CD14-positive monocyte (primary cell): Measurements from ENCODE around the gene ENKD1. TPM values are rescaled to one million over a fixed set of nuclear protein-coding genes. Genes with fewer than 3 reads are reported as not detected.

ENCODE experiments used
- DNase-seq, 3 donors: peaks; one replicate each; pipeline ENCODE4 v3.0.0-alpha.2; 2011 to 2022
- H2AFZ ChIP-seq: 2 replicates; pipeline ENCODE4 v1.6.0; 2012; ENCODE audit warnings: mild to moderate bottlenecking, low read depth, low read length, inconsistent platforms; ENCODE audit not compliant: insufficient read depth, poor library complexity, severe bottlenecking
- H3K27ac ChIP-seq, 2 donors: 1 replicate in 1 of 2; 2 replicates in 1 of 2; pipeline ENCODE4 v1.5.1; 2012 to 2013; ENCODE audit warnings: low read length in 2 of 2, control low read depth in 1 of 2, inconsistent platforms in 1 of 2, low read depth in 1 of 2, mild to moderate bottlenecking in 1 of 2
- H3K27me3 ChIP-seq, 2 donors: one replicate each; pipeline versions ENCODE4 v1.6.0 to v1.6.1; 2011 to 2013; ENCODE audit warnings: low read length in 2 of 2; ENCODE audit not compliant: control insufficient read depth in 2 of 2, insufficient read depth in 2 of 2
- H3K36me3 ChIP-seq, 2 donors: replicated peaks in 1 of 2; 1 replicate in 1 of 2; 2 replicates in 1 of 2; pipeline versions ENCODE4 v1.5.1 to v1.6.1; 2012 to 2013; ENCODE audit warnings: low read length in 2 of 2, control low read depth in 1 of 2, inconsistent platforms in 1 of 2, mild to moderate bottlenecking in 1 of 2; ENCODE audit not compliant: insufficient read depth in 2 of 2, control insufficient read depth in 1 of 2
- H3K4me1 ChIP-seq, 2 donors: 1 replicate in 1 of 2; 2 replicates in 1 of 2; pipeline versions ENCODE4 v1.5.1 to v1.6.1; 2012 to 2013; ENCODE audit warnings: low read length in 2 of 2, control low read depth in 1 of 2, inconsistent platforms in 1 of 2, mild to moderate bottlenecking in 1 of 2, moderate library complexity in 1 of 2; ENCODE audit not compliant: insufficient read depth in 2 of 2, control insufficient read depth in 1 of 2
- H3K4me2 ChIP-seq: replicated peaks from 2 replicates; pipeline ENCODE3; 2012; ENCODE audit warnings: low read length, moderate library complexity, mild to moderate bottlenecking; ENCODE audit not compliant: poor library complexity, severe bottlenecking; ENCODE audit errors: extremely low read depth
- H3K4me3 ChIP-seq, 3 experiments: fragments of 200-600 bp in 1 of 3; sonication (generic) in 1 of 3; replicated peaks in 1 of 3; 1 replicate in 2 of 3; 2 replicates in 1 of 3; pipeline ENCODE4 v1.5.1; 2011 to 2013; ENCODE audit warnings: low read length in 3 of 3, mild to moderate bottlenecking in 3 of 3, control low read depth in 2 of 3, low read depth in 2 of 3, inconsistent platforms in 1 of 3, moderate library complexity in 1 of 3
- H3K79me2 ChIP-seq: 2 replicates; pipeline ENCODE4 v1.6.0; 2012; ENCODE audit warnings: mild to moderate bottlenecking, control low read depth, inconsistent platforms, low read length, moderate library complexity; ENCODE audit not compliant: insufficient read depth
- H3K9ac ChIP-seq: 2 replicates; pipeline ENCODE4 v1.6.0; 2017; ENCODE audit warnings: low read length, mild to moderate bottlenecking; ENCODE audit not compliant: insufficient read depth, poor library complexity, severe bottlenecking
- H3K9me3 ChIP-seq, 2 donors: replicated peaks in 1 of 2; 1 replicate in 1 of 2; 2 replicates in 1 of 2; pipeline versions ENCODE4 v1.5.1 to v1.6.1; 2012 to 2013; ENCODE audit warnings: low read length in 2 of 2, control low read depth in 1 of 2; ENCODE audit not compliant: control insufficient read depth in 1 of 2, insufficient read depth in 1 of 2
- H4K20me1 ChIP-seq: 2 replicates; pipeline ENCODE4 v1.6.0; 2012; ENCODE audit warnings: mild to moderate bottlenecking, low read length, control low read depth, moderate library complexity; ENCODE audit not compliant: insufficient read depth
- H3K27ac Mint-ChIP-seq, 7 donors: one replicate each; pipeline ENCODE4 v1.8.0; 2020; ENCODE audit warnings: mild to moderate bottlenecking in 7 of 7, mixed read lengths in 7 of 7, moderate library complexity in 6 of 7, inconsistent platforms in 2 of 7
- H3K27me3 Mint-ChIP-seq, 3 donors: one replicate each; pipeline ENCODE4 v1.8.0; 2021 to 2022; ENCODE audit warnings: low read depth in 3 of 3, mild to moderate bottlenecking in 3 of 3, mixed read lengths in 3 of 3, moderate library complexity in 3 of 3, inconsistent platforms in 1 of 3
- H3K36me3 Mint-ChIP-seq, 2 donors: one replicate each; pipeline ENCODE4 v1.8.0; 2020; ENCODE audit warnings: mixed read lengths in 2 of 2, inconsistent platforms in 1 of 2, mild to moderate bottlenecking in 1 of 2
- H3K4me1 Mint-ChIP-seq: one replicate; pipeline ENCODE4 v1.8.0; 2020; ENCODE audit warnings: mild to moderate bottlenecking, mixed read lengths
- H3K4me3 Mint-ChIP-seq, 2 donors: one replicate each; pipeline ENCODE4 v1.8.0; 2020; ENCODE audit warnings: mild to moderate bottlenecking in 2 of 2, mixed read lengths in 2 of 2, moderate library complexity in 1 of 2
- H3K9me3 Mint-ChIP-seq, 7 donors: one replicate each; pipeline ENCODE4 v1.8.0; 2020 to 2022; ENCODE audit warnings: mixed read lengths in 7 of 7, mild to moderate bottlenecking in 6 of 7, moderate library complexity in 6 of 7, inconsistent platforms in 2 of 7
- CTCF ChIP-seq: fragments of 200-600 bp; IDR thresholded peaks from one replicate; pipeline ENCODE4 v1.8.0; 2022; ENCODE audit warnings: antibody characterized with exemption, mild to moderate bottlenecking
- WGBS: methylation state at CpG from one replicate; pipeline ENCODE4 v1.1.5; 2013; ENCODE audit warnings: missing lambda C conversion rate; ENCODE audit not compliant: insufficient coverage; 5-methylcytosine and 5-hydroxymethylcytosine counted together
- intact Hi-C, 2 donors: fragments of 100-400 bp; cut with micrococcal nuclease; formaldehyde crosslinking; loops; one replicate each; pipeline versions ENCODE4 v1.15.0 to v1.15.1; 2023
- polyA plus RNA-seq, 3 donors: library from polyadenylated mRNA; depleted of rRNA in 1 of 3; unstranded in 2 of 3; stranded (reverse) in 1 of 3; fragments of 300-500 nt in 2 of 3; fragments of >200 nt in 1 of 3; fragmentation: Illumina TruSeq in 2 of 3; gene quantifications; 1 replicate in 2 of 3; 2 replicates in 1 of 3; pipeline ENCODE4 v1.2.3, GENCODE V29; 2012 to 2021

Gene ENKD1
- polyA plus RNA-seq, 3 donors: 0.92 to 6.2 (median 3.2) TPM

GRCh38 chr16:67637625-67638024, 28.9 kb downstream of the ENKD1 start:
- Mint-ChIP-seq H3K9me3 (no peaks in the 10 kb centered on the region), H3K4me1 (no peaks in the 10 kb centered on the region), H3K36me3 (peaks cover 56 to 78% of the 10 kb centered on the region in 2 donors), H3K27ac (no peak overlapping the region), H3K27me3 (peaks cover 0 to 2% (median 2%) of the 10 kb centered on the region in 3 donors), H3K4me3 (no peak overlapping the region)
- Histone ChIP-seq H2AFZ (no peak overlapping the region), H4K20me1 (no peaks in the 10 kb centered on the region), H3K79me2 (no peaks in the 10 kb centered on the region), H3K9me3 (no peaks in the 10 kb centered on the region), H3K27ac (no peak overlapping the region), H3K4me2 (no peak overlapping the region), H3K27me3 (no peaks in the 10 kb centered on the region), H3K9ac (no peak overlapping the region), H3K36me3 (peaks cover 56 to 75% of the 10 kb centered on the region in 2 donors), H3K4me1 (no peaks in the 10 kb centered on the region), H3K4me3 (no peak overlapping the region)
- intact Hi-C loops: no loop called here
- no peak for TF ChIP-seq CTCF
- WGBS: no CpG with 5 or more reads among the region's 12 CpGs
- DNase-seq: no peak

DNA sequence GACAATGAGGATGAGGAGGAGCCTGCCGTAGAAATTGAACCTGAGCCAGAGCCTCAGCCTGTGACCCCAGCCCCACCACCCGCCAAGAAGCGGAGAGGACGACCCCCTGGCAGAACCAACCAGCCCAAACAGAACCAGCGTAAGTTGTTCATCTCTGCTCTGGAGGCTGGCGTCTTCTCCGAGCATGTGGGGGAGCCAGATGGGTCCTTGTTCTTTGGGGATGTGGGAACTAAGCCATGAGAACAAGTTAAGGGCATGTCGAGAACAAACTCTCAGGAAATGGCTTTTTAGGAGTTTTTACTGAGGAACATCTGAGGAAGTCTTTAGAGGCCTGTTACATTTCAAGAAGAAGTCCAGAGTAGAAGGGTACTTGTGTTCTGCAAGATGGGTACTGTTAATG, 29.8 kb downstream of the ENKD1 start:
- H3K36me3 Mint-ChIP-seq: peaks cover 65 to 87% of the 10 kb centered on the region in 2 donors
- no peak overlapping the region for H3K4me3 Mint-ChIP-seq
- H3K4me1 Mint-ChIP-seq: no peaks in the 10 kb centered on the region
- peaks cover 0 to 2% (median 0%) of the 10 kb centered on the region in 3 donors for H3K27me3 Mint-ChIP-seq
- H3K4me3 ChIP-seq: no peak overlapping the region
- intact Hi-C loops: no loop called here
- no peak overlapping the region for H3K4me2 ChIP-seq
- H3K4me1 ChIP-seq: no peaks in the 10 kb centered on the region
- H3K9me3 ChIP-seq: no peaks in the 10 kb centered on the region
- 97% methylated on average over 8 of the region's 8 CpGs for WGBS
- no peaks in the 10 kb centered on the region for H3K79me2 ChIP-seq
- H3K27ac Mint-ChIP-seq: peak overlapping the region in 2 of 7 donors; percentile 15 to 27
- H3K36me3 ChIP-seq: peaks cover 65 to 84% of the 10 kb centered on the region in 2 donors
- H3K9ac ChIP-seq: no peak overlapping the region
- peaks cover 4% of the 10 kb centered on the region for H4K20me1 ChIP-seq
- H2AFZ ChIP-seq: no peak overlapping the region
- TF ChIP-seq CTCF: no peak
- no peak for DNase-seq
- H3K9me3 Mint-ChIP-seq: no peaks in the 10 kb centered on the region
- no peaks in the 10 kb centered on the region for H3K27me3 ChIP-seq
- H3K27ac ChIP-seq: no peak overlapping the region
